Measurements from ENCODE around the gene LNPEP. TPM values are rescaled to one million over a fixed set of nuclear protein-coding genes. Genes with fewer than 3 reads are reported as not detected.

LNPEP gene
- total and polyA plus RNA-seq, 2 of the 13 experiments (the other 11 are each of a cell fraction or from before 2014, with no cell fraction given): 8.0 to 16.9 TPM

GRCh38 chr5:97037819-97038218 is 101.9 kb downstream of the LNPEP start:
- intact Hi-C loops (cut with micrococcal nuclease; ENCODE audit: unreplicated experiment) (loop anchor here (5.0 kb wide), 1 partner anchor 36 kb away; no protein-coding TSS in a partner anchor), in situ Hi-C loops (cut with HindIII; ENCODE audit: extremely low pct_ligation_motif_present, low pct_unique_long_range_greater_than_20kb) (no loop called here)
- Histone ChIP-seq H3K9ac (ENCODE audit: insufficient read depth, low read depth, low read length) (no peak overlapping the region), H3K27ac (ENCODE audit: extremely low read length, insufficient read depth, low read length) (no peak overlapping the region), H3K79me2 (ENCODE audit: insufficient read depth, low read length) (no peaks in the 10 kb centered on the region), H2AFZ (ENCODE audit: low read length) (no peak overlapping the region), H3K4me2 (ENCODE audit: low read depth, low read length) (no peak overlapping the region), H4K20me1 (ENCODE audit: insufficient read depth, low read length) (no peaks in the 10 kb centered on the region), H3K9me3 (ENCODE audit: low read length) (no peaks in the 10 kb centered on the region), H3K4me1 (ENCODE audit: insufficient read depth, low read length) (peaks cover 17% of the 10 kb centered on the region), H3K27me3 (ENCODE audit: control insufficient read depth in 1 of 2, insufficient read depth in 2 of 2, low read length in 2 of 2) (no peaks in the 10 kb centered on the region), H3K4me3 (replicated peaks in 1 of 3; ENCODE audit: insufficient read depth in 1 of 3, low read depth in 2 of 3, low read length in 3 of 3) (no peak overlapping the region), H3K36me3 (replicated peaks in 1 of 2; ENCODE audit: control insufficient read depth in 1 of 2, insufficient read depth in 2 of 2, low read length in 2 of 2) (no peaks in the 10 kb centered on the region)
- ChIA-PET CTCF (ENCODE audit: low intra/inter-chr PET ratio, low total read pairs) (no interaction called here), POLR2A (no interaction called here)
- ATAC-seq: no peak
- DNase-seq (ENCODE audit: low spot score): no peak
- no TSS peak for BruUV-seq (replicated peaks)
- WGBS (ENCODE audit: low lambda C conversion rate): 75% methylated on average over 7 of the region's 7 CpGs
- FAIRE-seq: no peak
- TF ChIP-seq ZNF747 (CRISPR knock-in tag; IDR thresholded peaks at IDR 0.05; ENCODE audit: borderline replicate concordance) (no peak), SRSF9 (IDR thresholded peaks at IDR 0.05; ENCODE audit: borderline replicate concordance, insufficient read depth, low read depth, low read length, poor library complexity, severe bottlenecking) (no peak), FUBP1 (CRISPR knock-in tag; IDR thresholded peaks at IDR 0.05; ENCODE audit: borderline replicate concordance) (no peak), FLYWCH1 (CRISPR knock-in tag; IDR thresholded peaks at IDR 0.05) (no peak), ZNF335 (CRISPR knock-in tag; IDR thresholded peaks at IDR 0.05) (no peak), SMC3 (IDR thresholded peaks at IDR 0.05; ENCODE audit: low read length) (no peak), BRD4 (CRISPR knock-in tag; IDR thresholded peaks at IDR 0.05) (no peak), ZNF10 (CRISPR knock-in tag; IDR thresholded peaks at IDR 0.05; ENCODE audit: borderline replicate concordance, low read depth) (no peak), FOXM1 (CRISPR knock-in tag; IDR thresholded peaks at IDR 0.05) (no peak), LBX2 (CRISPR knock-in tag; IDR thresholded peaks at IDR 0.05; ENCODE audit: borderline replicate concordance) (no peak), AFF4 (CRISPR knock-in tag; IDR thresholded peaks at IDR 0.05) (no peak), ZNF512 (CRISPR knock-in tag; IDR thresholded peaks at IDR 0.05) (no peak), NFIC (IDR thresholded peaks at IDR 0.05; ENCODE audit: low read length) (no peak), SMARCE1 (IDR thresholded peaks at IDR 0.05; ENCODE audit: borderline replicate concordance) (no peak)

Data from HepG2 (cell line).